ENCODE data around the gene TAS2R46. TPM values are rescaled to one million over a fixed set of nuclear protein-coding genes. Genes with fewer than 3 reads are reported as not detected.

The TAS2R46 gene
- total and polyA plus RNA-seq, 2 donors (not counting 3 experiments of a cell fraction or from before 2014, with no cell fraction given), result 0.14 to 1.4 TPM

- Histone ChIP-seq H2AFZ (ENCODE audit: low read depth, low read length) (no peak overlapping the region), H3K4me1 (ENCODE audit: control insufficient read depth, extremely low read depth, insufficient read depth, low read length) (no peaks in the 10 kb centered on the region), H3K9me3 (replicated peaks; ENCODE audit: control insufficient read depth, insufficient read depth, low read length) (no peaks in the 10 kb centered on the region), H3K27ac (ENCODE audit: insufficient read depth, low read depth, low read length) (no peak overlapping the region), H3K4me2 (ENCODE audit: insufficient read depth, low read length) (no peak overlapping the region), H4K20me1 (replicated peaks; ENCODE audit: control insufficient read depth, extremely low read depth, insufficient read depth, low read length) (no peaks in the 10 kb centered on the region), H3K79me2 (ENCODE audit: control insufficient read depth, insufficient read depth, low read length) (peaks cover 4% of the 10 kb centered on the region), H3K27me3 (ENCODE audit: control insufficient read depth in 2 of 2, insufficient read depth in 2 of 2, low read length in 2 of 2) (no peaks in the 10 kb centered on the region), H3K36me3 (ENCODE audit: control insufficient read depth in 2 of 2, extremely low read depth in 1 of 2, insufficient read depth in 2 of 2, low read length in 2 of 2) (no peaks in the 10 kb centered on the region), H3K9me1 (replicated peaks; ENCODE audit: control insufficient read depth, extremely low read depth, insufficient read depth, low read length) (no peaks in the 10 kb centered on the region), H3K4me3 (replicated peaks in 1 of 3; ENCODE audit: insufficient read depth in 1 of 3, low read depth in 1 of 3, low read length in 3 of 3) (no peak overlapping the region), H3K9ac (replicated peaks; ENCODE audit: extremely low read depth, insufficient read depth, low read length) (no peak overlapping the region)
- POLR2A ChIA-PET, result no interaction called here
- FAIRE-seq (no peak), DNase-seq (ENCODE audit: low read depth, low spot score) (no peak)
- BruUV-seq (replicated peaks), result no TSS peak
- intact Hi-C loops (cut with micrococcal nuclease), result no loop called here
- dilution Hi-C loops (cut with MboI; ENCODE audit: extremely low pct_ligation_motif_present, low sequenced_read_pairs), result no loop called here
- no peak for TF ChIP-seq MYC (IDR thresholded peaks at IDR 0.05; ENCODE audit: low read depth, low read length)
- TF ChIP-seq, protein P1, sequence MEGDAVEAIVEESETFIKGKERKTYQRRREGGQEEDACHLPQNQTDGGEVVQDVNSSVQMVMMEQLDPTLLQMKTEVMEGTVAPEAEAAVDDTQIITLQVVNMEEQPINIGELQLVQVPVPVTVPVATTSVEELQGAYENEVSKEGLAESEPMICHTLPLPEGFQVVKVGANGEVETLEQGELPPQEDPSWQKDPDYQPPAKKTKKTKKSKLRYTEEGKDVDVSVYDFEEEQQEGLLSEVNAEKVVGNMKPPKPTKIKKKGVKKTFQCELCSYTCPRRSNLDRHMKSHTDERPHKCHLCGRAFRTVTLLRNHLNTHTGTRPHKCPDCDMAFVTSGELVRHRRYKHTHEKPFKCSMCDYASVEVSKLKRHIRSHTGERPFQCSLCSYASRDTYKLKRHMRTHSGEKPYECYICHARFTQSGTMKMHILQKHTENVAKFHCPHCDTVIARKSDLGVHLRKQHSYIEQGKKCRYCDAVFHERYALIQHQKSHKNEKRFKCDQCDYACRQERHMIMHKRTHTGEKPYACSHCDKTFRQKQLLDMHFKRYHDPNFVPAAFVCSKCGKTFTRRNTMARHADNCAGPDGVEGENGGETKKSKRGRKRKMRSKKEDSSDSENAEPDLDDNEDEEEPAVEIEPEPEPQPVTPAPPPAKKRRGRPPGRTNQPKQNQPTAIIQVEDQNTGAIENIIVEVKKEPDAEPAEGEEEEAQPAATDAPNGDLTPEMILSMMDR (IDR thresholded peaks at IDR 0.05; ENCODE audit: extremely low read depth in 1 of 2, insufficient read depth in 1 of 2, low read depth in 1 of 2, low read length in 2 of 2), result no peak
- TF ChIP-seq POLR2AphosphoS5 (IDR thresholded peaks at IDR 0.05; ENCODE audit: insufficient read depth, low read depth, low read length), result no peak
- TF ChIP-seq, protein P2, sequence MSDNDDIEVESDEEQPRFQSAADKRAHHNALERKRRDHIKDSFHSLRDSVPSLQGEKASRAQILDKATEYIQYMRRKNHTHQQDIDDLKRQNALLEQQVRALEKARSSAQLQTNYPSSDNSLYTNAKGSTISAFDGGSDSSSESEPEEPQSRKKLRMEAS (IDR thresholded peaks at IDR 0.05; ENCODE audit: insufficient read depth, insufficient read length), result no peak
- no peak for TF ChIP-seq EZH2 (IDR thresholded peaks at IDR 0.05; ENCODE audit: borderline replicate concordance, low read depth, low read length, severe bottlenecking)
- no peak for TF ChIP-seq GATA2 (IDR thresholded peaks at IDR 0.05; ENCODE audit: insufficient read depth, insufficient read length, low read depth, low read length)
- TF ChIP-seq JUN (IDR thresholded peaks at IDR 0.05; ENCODE audit: borderline replicate concordance, insufficient read depth, insufficient read length, low read depth), result no peak
- TF ChIP-seq FOS (IDR thresholded peaks at IDR 0.05; ENCODE audit: borderline replicate concordance, insufficient read depth, low read length), result no peak
- TF ChIP-seq POLR2A (IDR thresholded peaks at IDR 0.05; ENCODE audit: low read depth, low read length), result no peak
- CTCF ChIA-PET, result no interaction called here
Observed at GRCh38 chr12:11059784-11060183, 2.3 kb downstream of the TAS2R46 start.
